ENCODE results near the gene SMIM27.
"Not testable (repeated sequence)": the region's sequence is repeated elsewhere in the genome, so short reads cannot be mapped to it uniquely, and the experiment has no call there.

The SMIM27 gene

DNA sequence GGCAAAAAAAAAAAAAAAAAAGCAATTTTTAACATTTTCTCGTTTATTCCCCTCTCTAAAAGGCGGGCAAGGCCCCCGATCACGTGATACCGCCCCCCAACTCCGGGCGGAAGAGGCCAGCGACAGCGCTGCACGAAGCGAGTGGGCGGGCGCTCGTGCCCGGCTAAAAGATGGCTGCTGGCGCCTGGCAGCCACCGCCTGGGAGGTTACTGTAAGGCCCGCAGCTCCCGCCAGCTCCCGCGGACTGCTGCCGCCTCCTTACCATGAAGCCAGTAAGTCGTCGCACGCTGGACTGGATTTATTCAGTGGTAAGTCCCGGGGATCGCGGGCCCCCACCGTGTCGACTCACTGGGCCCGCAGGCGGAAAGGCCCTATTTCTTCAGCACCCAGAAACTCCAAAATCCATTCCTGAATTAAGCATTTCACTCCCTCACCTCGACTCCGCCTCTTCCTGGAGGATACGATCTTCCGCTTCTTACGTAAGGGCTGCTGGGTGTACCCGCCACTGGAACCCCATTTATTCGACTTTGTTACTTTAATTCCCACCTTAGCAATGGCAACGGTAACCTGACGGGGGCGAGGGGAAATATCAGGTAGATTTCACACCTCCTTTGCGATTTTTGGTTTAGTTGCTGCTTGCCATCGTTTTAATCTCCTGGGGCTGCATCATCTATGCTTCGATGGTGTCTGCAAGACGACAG, at the start of gene SMIM27, which contains the start of gene TOPORS:
TSS of gene SMIM27 (plus strand) at position 156 of the 701 bp plus-strand sequence. CDS start at position 264, 108 bp downstream.
TSS of gene TOPORS (minus strand) at position 415 of the 701 bp plus-strand sequence. CDS start at position 265, 150 bp downstream.
- peak; percentile 88 for DNase-seq

- no peak for DNase-seq
These were observed 49.7 kb upstream of the SMIM27 start for GRCh38 chr9:32502464-32502863.

DNA sequence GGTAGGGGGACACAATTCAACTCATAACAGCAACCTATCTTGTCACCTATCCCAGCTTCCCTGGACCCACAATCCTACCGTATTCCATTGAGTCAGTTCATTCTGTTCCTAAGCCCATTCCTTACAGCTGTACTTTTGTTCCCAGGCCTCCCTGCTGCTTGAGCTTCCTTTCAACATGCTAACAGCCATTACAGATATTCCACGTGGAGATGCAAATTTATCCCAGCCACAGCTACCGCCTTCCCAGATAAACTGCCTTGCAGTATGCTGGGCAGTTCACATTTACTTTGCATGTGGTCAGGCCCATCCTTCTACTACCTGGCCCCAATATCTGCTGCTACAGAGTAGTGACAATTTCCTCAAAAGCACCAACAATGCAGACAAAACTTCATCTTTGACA, 49.1 kb upstream of the SMIM27 start:
- DNase-seq, result no peak

- DNase-seq, result no peak
These were observed 43.4 kb upstream of the SMIM27 start for GRCh38 chr9:32508728-32509127.

GRCh38 chr9:32516241-32516640, 35.9 kb upstream of the SMIM27 start:
- no peak for DNase-seq

DNA sequence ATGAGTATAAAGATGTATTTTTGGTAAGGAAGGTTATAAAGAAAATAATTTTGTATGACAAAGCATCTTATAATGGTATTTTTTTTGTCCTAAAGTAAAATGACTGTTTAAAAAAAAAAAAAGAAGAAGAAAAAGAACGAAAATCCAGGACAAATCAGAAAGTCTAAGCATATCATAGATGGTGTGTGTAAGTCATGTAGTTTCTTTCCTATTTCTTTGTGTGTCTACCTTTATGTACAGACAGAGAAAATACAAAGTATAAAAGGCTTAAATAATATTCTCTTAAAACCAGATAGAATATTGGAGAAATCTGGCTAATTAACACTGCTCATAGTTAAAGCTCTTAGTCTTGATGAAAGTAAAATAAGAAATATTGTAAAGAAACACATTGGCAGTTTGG, 33.9 kb upstream of the SMIM27 start:
- DNase-seq, result no peak

- DNase-seq, result no peak
These were observed 28.2 kb upstream of the SMIM27 start for GRCh38 chr9:32523910-32524309.

DNA sequence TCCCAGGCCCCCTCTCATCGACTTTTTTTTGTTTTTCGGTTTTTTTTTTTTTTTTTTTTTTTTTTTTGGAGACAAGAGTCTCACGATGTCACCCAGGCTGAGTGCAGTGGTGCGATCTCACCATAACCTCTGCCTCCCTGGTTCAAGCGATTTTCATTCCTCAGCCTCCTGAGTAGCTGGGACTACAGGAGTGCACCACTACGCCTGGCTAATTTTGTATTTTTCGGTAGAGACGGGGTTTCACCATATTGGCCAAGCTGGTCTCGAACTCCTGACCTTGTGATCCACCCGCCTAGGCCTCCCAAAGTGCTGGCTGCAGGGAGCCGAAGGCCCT, 27.6 kb upstream of the SMIM27 start:
- not testable (repeated sequence) for DNase-seq

GRCh38 chr9:32524892-32525708, 27.0 kb upstream of the SMIM27 start:
- peak; percentile 1 for DNase-seq

- no peak for DNase-seq
These were observed 26.5 kb upstream of the SMIM27 start for GRCh38 chr9:32525709-32526030.

DNA sequence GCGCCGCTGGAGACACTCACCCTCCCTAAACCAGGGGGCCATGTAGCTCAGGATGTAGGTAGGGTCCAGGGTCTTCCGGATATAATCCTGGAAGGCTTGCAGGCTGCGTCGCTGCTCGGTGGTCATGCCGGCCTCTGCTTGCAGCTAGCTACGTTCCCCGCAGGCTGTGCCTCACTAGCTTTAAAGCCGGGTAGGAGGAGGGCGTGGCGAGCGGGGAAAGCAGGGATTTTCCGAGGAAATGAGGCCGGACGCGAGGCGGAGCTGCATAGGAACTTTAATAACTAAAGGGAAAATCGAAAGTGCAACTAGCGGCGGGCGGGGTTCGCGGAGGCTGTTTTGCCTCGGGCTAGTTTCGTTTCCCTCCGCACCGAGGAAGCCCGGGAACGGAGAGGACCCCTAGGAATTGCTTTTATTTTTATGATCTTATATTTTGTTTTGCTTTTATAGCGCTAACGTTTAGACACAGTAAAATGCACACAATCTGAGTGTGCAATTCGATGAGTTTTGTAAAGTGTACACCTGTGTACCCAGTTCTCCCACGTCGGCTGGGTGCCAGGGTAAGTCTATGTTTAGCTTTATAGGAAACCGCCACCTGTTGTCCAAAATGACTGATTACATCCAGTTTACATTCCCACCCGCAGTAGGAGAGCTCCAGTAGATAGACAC, 26.0 kb upstream of the SMIM27 start, which contains the start of gene RIGI:
TSS of gene RIGI (minus strand) at position 156 of the 666 bp plus-strand sequence. CDS start at position 126, 30 bp downstream.
- DNase-seq, result peak; percentile 65

DNA sequence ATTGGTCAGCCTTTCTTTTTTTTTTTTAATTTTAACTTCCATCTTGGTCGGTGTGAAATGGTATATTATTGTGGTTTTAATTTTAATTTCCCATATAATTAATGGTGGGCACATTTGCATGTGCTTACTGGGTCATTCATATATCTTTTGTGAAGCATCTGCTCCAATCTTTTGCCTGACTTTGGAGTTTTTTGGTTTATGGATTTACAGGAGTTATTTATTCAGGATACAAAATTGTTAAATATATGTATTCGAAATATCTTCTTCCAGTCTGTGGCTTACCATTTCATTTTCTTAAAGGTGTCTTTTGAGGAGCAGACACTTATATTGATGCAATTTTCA, 25.4 kb upstream of the SMIM27 start:
- DNase-seq, result no peak

DNA sequence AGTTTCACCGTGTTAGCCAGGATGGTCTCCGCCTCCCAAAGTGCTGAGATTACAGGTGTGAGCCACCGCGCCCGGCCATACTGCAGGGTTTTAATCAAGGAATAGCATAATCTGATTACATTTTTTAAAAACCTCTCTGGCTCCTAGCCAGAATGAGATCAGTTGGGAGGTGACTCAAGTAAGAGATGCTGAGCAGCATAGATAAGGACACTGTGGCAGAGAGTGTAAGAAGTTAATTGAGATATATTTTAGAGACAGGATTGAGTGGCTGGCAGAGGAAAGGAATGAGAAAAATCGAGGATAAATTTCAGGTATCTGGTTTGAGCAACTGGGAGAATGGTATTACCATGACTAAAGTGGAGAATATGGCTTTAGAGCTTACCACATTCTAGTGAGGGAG, 18.8 kb upstream of the SMIM27 start:
- DNase-seq, result no peak

DNA sequence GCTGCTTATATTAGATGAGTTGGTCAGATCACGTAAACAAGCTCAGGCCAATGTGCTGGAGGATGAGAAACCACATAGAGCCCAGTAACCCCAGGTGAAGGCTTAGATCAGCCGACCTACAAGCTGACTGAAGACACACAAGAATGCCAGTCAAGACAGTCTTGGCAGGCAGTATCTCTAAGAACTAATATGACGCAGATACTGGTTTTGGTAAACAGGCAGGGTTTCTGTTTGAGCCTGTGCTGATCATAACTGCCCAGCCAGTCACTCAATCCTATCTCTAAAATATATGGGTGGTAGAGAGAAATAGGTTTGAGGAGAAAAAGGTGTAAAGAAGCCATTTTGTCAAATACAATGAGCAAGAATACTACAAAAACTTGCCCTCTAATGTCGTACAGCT, 18.3 kb upstream of the SMIM27 start:
- DNase-seq, result no peak

GRCh38 chr9:32543047-32543446, 9.1 kb upstream of the SMIM27 start:
- DNase-seq, result no peak

GRCh38 chr9:32545884-32546283, 6.2 kb upstream of the SMIM27 start:
- DNase-seq, result no peak

DNA sequence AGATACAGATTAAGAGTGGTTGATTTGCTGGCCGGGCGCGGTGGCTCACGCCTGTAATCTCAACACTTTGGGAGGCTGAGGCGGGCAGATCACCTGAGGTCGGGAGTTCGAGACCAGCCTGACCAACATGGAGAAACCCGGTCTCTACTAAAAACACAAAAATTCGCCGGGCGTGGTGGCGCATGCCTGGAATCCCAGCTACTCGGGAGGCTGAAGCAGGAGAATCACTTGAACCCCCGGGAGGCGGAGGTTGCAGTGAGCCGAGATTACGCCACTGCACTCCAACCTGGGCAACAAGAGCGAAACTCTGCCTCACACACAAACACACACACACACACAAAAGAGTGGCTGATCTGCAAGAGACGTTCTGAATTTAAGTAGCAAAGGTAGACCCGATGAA, 3.9 kb upstream of the SMIM27 start:
- not testable (repeated sequence) for DNase-seq

DNA sequence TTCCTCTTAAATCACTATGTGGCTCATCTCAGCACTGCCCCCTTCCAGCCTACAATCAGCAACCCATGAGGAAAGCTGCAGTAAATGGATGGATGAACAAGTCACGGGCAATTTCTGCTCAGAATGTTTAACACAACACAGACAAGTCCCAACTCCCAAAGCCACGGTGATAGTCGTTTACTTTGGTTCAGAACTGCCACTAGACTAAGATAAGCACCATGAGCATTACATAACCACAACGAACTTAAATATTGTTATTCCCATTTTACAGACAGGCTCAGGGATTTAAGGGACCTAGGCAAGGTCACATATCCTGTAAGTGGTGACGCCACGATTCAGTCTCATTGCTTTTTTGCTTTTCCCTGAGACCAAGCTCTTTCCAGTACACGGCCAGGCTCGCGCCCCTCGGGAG, 2.0 kb upstream of the SMIM27 start:
- no peak for DNase-seq

GRCh38 chr9:32550562-32551275, 1.4 kb upstream of the SMIM27 start:
- peak; percentile 88 for DNase-seq

DNA sequence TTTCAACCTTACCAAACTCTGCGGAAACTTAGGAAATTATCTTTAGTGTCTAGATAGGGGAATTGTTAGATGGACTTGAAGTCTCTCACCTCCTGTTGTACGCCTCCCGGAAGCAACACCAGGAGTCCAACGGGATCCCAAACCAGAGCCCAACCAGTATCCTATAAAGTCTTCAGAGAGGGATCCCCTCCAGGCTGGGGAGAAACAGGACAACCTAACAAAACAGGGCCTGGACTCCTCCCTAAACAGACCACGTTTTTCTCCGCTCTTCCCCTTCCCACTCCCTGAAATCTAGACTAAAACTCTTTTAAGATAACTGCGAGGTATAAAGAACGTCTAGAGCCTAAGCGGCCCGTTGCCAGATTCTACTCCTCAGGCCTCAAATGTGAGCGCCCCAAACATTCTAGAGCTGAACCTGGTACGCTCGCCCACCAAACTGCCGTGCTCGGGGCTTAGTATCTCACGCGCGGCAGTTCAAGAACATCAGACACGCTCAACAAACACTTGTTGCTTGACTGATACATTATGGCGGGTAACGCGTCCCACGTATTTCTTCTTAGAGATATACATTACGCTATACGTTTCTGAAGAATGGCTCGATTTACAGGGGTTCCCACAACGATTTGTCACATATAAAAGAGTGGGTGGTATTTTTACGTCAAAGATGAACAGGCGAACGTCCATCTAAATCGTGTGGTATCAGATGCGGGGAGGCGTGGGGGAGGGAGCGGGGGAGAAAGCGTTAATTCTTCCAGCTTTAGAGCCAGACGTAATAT, 663 bp upstream of the SMIM27 start:
- DNase-seq, result peak; percentile 39

GRCh38 chr9:32554107-32554506, 2.0 kb downstream of the SMIM27 start:
- no peak for DNase-seq

DNA sequence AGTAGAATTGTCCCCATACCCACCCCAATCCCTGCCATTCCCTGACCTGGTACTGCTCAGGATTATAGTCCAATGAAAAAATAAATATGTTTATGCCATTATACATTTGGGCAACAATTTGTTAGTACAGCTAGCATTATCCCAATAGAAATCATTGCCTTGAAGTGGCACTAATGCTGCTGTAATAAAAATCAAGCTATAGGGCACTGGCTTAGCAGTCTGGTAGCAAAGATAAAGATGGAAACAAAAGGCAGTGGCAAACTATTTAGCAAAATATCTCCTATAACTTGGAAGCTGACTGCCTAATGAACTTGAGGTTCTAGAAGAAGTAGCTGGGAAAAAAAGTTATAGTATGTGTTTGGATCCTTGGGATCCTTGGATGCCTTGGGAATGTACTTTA, 2.5 kb downstream of the SMIM27 start:
- no peak for DNase-seq
